Liver (tissue), 3 donors: ENCODE data around the gene CPA2.

Experiments used
- JUND ChIP-seq, 2 donors: IDR thresholded peaks; 2 replicates each; pipeline ENCODE4 v1.6.1; 2016; ENCODE audit warnings: antibody characterized with exemption in 2 of 2
- NR2F2 ChIP-seq: IDR thresholded peaks from 2 replicates; pipeline ENCODE4 v1.6.1; 2016; ENCODE audit warnings: antibody characterized with exemption
- SP1 ChIP-seq: IDR thresholded peaks from 2 replicates; pipeline ENCODE4 v1.6.1; 2018; ENCODE audit warnings: antibody characterized with exemption, mild to moderate bottlenecking
- TAF1 ChIP-seq: conservative IDR thresholded peaks from 2 replicates; pipeline ENCODE4 v1.6.1; 2016; ENCODE audit warnings: antibody characterized with exemption, mild to moderate bottlenecking
- TF ChIP-seq, protein P1 (sequence below): fragments of 150-350 bp; IDR thresholded peaks from 2 replicates; pipeline ENCODE4 v1.5.1; 2017; ENCODE audit warnings: improper control_type of control experiment, low read depth, low read length; ENCODE audit not compliant: missing input control
- donor health status: healthy.
- donor health status: healthy.

DNA sequence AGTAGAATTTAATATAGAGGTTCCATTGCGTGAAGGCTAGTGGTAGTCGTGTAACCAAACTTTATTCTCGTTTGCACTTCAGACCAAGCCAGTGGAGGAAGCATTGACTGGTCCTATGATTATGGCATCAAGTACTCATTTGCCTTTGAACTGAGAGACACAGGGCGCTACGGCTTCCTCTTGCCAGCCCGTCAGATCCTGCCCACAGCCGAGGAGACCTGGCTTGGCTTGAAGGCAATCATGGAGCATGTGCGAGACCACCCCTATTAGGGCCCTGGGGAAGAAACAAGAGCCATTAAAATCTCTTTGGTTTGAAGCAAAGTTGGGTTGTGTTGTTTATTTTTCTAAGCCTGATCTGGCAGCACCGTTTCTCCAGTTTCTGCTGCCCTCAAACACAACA lies 22.8 kb downstream of the CPA2 start:
- TF ChIP-seq, protein P1, sequence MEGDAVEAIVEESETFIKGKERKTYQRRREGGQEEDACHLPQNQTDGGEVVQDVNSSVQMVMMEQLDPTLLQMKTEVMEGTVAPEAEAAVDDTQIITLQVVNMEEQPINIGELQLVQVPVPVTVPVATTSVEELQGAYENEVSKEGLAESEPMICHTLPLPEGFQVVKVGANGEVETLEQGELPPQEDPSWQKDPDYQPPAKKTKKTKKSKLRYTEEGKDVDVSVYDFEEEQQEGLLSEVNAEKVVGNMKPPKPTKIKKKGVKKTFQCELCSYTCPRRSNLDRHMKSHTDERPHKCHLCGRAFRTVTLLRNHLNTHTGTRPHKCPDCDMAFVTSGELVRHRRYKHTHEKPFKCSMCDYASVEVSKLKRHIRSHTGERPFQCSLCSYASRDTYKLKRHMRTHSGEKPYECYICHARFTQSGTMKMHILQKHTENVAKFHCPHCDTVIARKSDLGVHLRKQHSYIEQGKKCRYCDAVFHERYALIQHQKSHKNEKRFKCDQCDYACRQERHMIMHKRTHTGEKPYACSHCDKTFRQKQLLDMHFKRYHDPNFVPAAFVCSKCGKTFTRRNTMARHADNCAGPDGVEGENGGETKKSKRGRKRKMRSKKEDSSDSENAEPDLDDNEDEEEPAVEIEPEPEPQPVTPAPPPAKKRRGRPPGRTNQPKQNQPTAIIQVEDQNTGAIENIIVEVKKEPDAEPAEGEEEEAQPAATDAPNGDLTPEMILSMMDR: no peak
- no peak for TF ChIP-seq JUND (IDR thresholded peaks at IDR 0.05)
- no peak for TF ChIP-seq SP1
- no peak for TF ChIP-seq TAF1
- TF ChIP-seq NR2F2: no peak
